Breast epithelium (tissue), 4 donors: ENCODE results near the gene LIN7A. TPM values are rescaled to one million over a fixed set of nuclear protein-coding genes. Genes with fewer than 3 reads are reported as not detected.

Experiments
- DNase-seq, 2 donors: peaks; one replicate each; pipeline ENCODE4 v3.0.0-alpha.2; 2019; ENCODE audit warnings: low spot score in 2 of 2
- H3K27ac ChIP-seq, 2 donors: fragments of 200-600 bp; sonication (generic) in 1 of 2; one replicate each; pipeline ENCODE4 v1.5.1; 2016 to 2019; ENCODE audit warnings: mild to moderate bottlenecking in 1 of 2
- H3K27me3 ChIP-seq, 2 donors: fragments of 200-600 bp; sonication (generic) in 1 of 2; one replicate each; pipeline versions ENCODE4 v1.5.1 to v1.6.0; 2017 to 2019; ENCODE audit warnings: control low read depth in 1 of 2, mild to moderate bottlenecking in 1 of 2
- H3K36me3 ChIP-seq: fragments of 200-600 bp; one replicate; pipeline ENCODE4 v1.5.1; 2019
- H3K4me1 ChIP-seq, 2 donors: fragments of 200-600 bp; sonication (generic); one replicate each; pipeline ENCODE4 v1.5.1; 2016 to 2019; ENCODE audit warnings: control low read depth in 1 of 2
- H3K4me3 ChIP-seq, 3 donors: fragments of 200-600 bp; sonication (generic); 1 replicate in 2 of 3; 2 replicates in 1 of 3; pipeline ENCODE4 v1.5.1; 2016 to 2019; ENCODE audit warnings: mild to moderate bottlenecking in 3 of 3, moderate library complexity in 2 of 3
- H3K9me3 ChIP-seq, 2 donors: fragments of 200-600 bp; sonication (generic) in 1 of 2; one replicate each; pipeline ENCODE4 v1.5.1; 2016 to 2019; ENCODE audit warnings: control low read depth in 1 of 2
- CTCF ChIP-seq, 3 donors: fragments of 450-650 bp; IDR thresholded peaks; one replicate each; pipeline ENCODE4 v1.5.1; 2016 to 2017; ENCODE audit warnings: antibody characterized with exemption in 3 of 3, mild to moderate bottlenecking in 3 of 3, moderate library complexity in 3 of 3
- POLR2A ChIP-seq: fragments of 450-650 bp; IDR thresholded peaks from one replicate; pipeline ENCODE4 v1.6.1; 2016; ENCODE audit warnings: antibody characterized with exemption, mild to moderate bottlenecking, moderate library complexity
- POLR2AphosphoS5 ChIP-seq, 3 donors: sonication (generic); formaldehyde crosslinking; IDR thresholded peaks; one replicate each; pipeline ENCODE4 v1.6.1; 2017; ENCODE audit warnings: antibody characterized with exemption in 3 of 3
- intact Hi-C: fragments of 100-400 bp; cut with DNase I; formaldehyde crosslinking; loops from one replicate; pipeline ENCODE4 v1.15.1; 2023; ENCODE audit warnings: low total_unique reads
- total RNA-seq, 3 donors: library from RNA; depleted of rRNA; stranded (reverse); fragments of >200 nt; gene quantifications; one replicate each; pipeline ENCODE4 v1.1.0, GENCODE V29; 2016

The LIN7A gene
- total RNA-seq, 3 donors from 2014 or later = 12.8 to 25.6 (median 13.1) TPM

GRCh38 chr12:80952443-80952842 lies 14.7 kb upstream of the LIN7A start:
- H3K4me3 ChIP-seq = no peak overlapping the region
- H3K27ac ChIP-seq = no peak overlapping the region
- DNase-seq = no peak
- no peaks in the 10 kb centered on the region for H3K27me3 ChIP-seq
- H3K36me3 ChIP-seq = no peaks in the 10 kb centered on the region
- TF ChIP-seq POLR2A (no peak), CTCF (IDR thresholded peaks at IDR 0.05) (no peak), POLR2AphosphoS5 (IDR thresholded peaks at IDR 0.05) (no peak)
- H3K4me1 ChIP-seq = no peaks in the 10 kb centered on the region
- no peaks in the 10 kb centered on the region for H3K9me3 ChIP-seq
- intact Hi-C loops = no loop called here

GRCh38 chr12:80946591-80946990 lies 8.9 kb upstream of the LIN7A start:
- Histone ChIP-seq H3K4me3 (no peak overlapping the region), H3K27me3 (no peaks in the 10 kb centered on the region), H3K27ac (no peak overlapping the region), H3K4me1 (no peaks in the 10 kb centered on the region), H3K36me3 (no peaks in the 10 kb centered on the region), H3K9me3 (no peaks in the 10 kb centered on the region)
- no peak for TF ChIP-seq POLR2AphosphoS5 (IDR thresholded peaks at IDR 0.05)
- no peak for TF ChIP-seq POLR2A
- TF ChIP-seq CTCF (IDR thresholded peaks at IDR 0.05) = no peak
- no peak for DNase-seq
- intact Hi-C loops = no loop called here

- H3K27ac ChIP-seq = no peak overlapping the region
- no peak for DNase-seq
- H3K9me3 ChIP-seq = no peaks in the 10 kb centered on the region
- intact Hi-C loops = no loop called here
- no peak for TF ChIP-seq CTCF (IDR thresholded peaks at IDR 0.05)
- TF ChIP-seq POLR2AphosphoS5 (IDR thresholded peaks at IDR 0.05) = no peak
- no peak for TF ChIP-seq POLR2A
- H3K27me3 ChIP-seq = no peaks in the 10 kb centered on the region
- H3K4me3 ChIP-seq = no peak overlapping the region
- H3K36me3 ChIP-seq = no peaks in the 10 kb centered on the region
- no peaks in the 10 kb centered on the region for H3K4me1 ChIP-seq
Observed at GRCh38 chr12:80943338-80943737, 5.6 kb upstream of the LIN7A start.

GRCh38 chr12:80941916-80942315 lies 4.2 kb upstream of the LIN7A start:
- DNase-seq = no peak
- H3K36me3 ChIP-seq = no peaks in the 10 kb centered on the region
- no peaks in the 10 kb centered on the region for H3K4me1 ChIP-seq
- intact Hi-C loops = no loop called here
- peaks cover 0 to under 1% of the 10 kb centered on the region in 2 donors for H3K27me3 ChIP-seq
- TF ChIP-seq CTCF (IDR thresholded peaks at IDR 0.05) = no peak
- TF ChIP-seq POLR2AphosphoS5 (IDR thresholded peaks at IDR 0.05) = no peak
- no peak for TF ChIP-seq POLR2A
- H3K4me3 ChIP-seq = no peak overlapping the region
- H3K27ac ChIP-seq = no peak overlapping the region
- no peaks in the 10 kb centered on the region for H3K9me3 ChIP-seq

GRCh38 chr12:80939231-80939950 lies 1.7 kb upstream of the LIN7A start:
- Histone ChIP-seq H3K27ac (no peak overlapping the region), H3K4me1 (no peaks in the 10 kb centered on the region), H3K4me3 (no peak overlapping the region), H3K27me3 (peaks cover 0 to 8% of the 10 kb centered on the region in 2 donors), H3K9me3 (no peaks in the 10 kb centered on the region), H3K36me3 (no peaks in the 10 kb centered on the region)
- no peak for DNase-seq
- TF ChIP-seq CTCF (IDR thresholded peaks at IDR 0.05) (no peak), POLR2A (no peak), POLR2AphosphoS5 (IDR thresholded peaks at IDR 0.05) (no peak)
- intact Hi-C loops = no loop called here
